ENCODE measurements around the gene ECHDC3. TPM values are rescaled to one million over a fixed set of nuclear protein-coding genes. Genes with fewer than 3 reads are reported as not detected.
A peak's percentile ranks its signal among the peaks of the same experiment; 100 is the strongest.

ECHDC3 gene
- total RNA-seq, 1 donor from 2014 or later = 0.18 TPM

- Mint-ChIP-seq H3K4me1 (ENCODE audit: low read depth) (no peaks in the 10 kb centered on the region), H3K36me3 (ENCODE audit: low read depth) (no peaks in the 10 kb centered on the region), H3K27me3 (ENCODE audit: insufficient read depth) (peaks cover 10% of the 10 kb centered on the region), H3K4me3 (no peak overlapping the region), H3K27ac (no peak overlapping the region), H3K9me3 (no peaks in the 10 kb centered on the region)
- DNase-seq (ENCODE audit: low spot score) = no peak
- intact Hi-C loops (cut with micrococcal nuclease) = no loop called here
Observed at GRCh38 chr10:11760151-11760550, 18.0 kb downstream of the ECHDC3 start.

- Mint-ChIP-seq H3K27me3 (ENCODE audit: insufficient read depth) (peaks cover 9% of the 10 kb centered on the region), H3K36me3 (ENCODE audit: low read depth) (no peaks in the 10 kb centered on the region), H3K9me3 (no peaks in the 10 kb centered on the region), H3K27ac (no peak overlapping the region), H3K4me1 (ENCODE audit: low read depth) (no peaks in the 10 kb centered on the region), H3K4me3 (no peak overlapping the region)
- no peak for DNase-seq (ENCODE audit: low spot score)
- intact Hi-C loops (cut with micrococcal nuclease) = no loop called here
Observed at GRCh38 chr10:11760861-11761260, 18.7 kb downstream of the ECHDC3 start.

GRCh38 chr10:11761431-11761830 lies 19.2 kb downstream of the ECHDC3 start:
- Mint-ChIP-seq H3K4me3 (no peak overlapping the region), H3K36me3 (ENCODE audit: low read depth) (no peaks in the 10 kb centered on the region), H3K4me1 (ENCODE audit: low read depth) (no peaks in the 10 kb centered on the region), H3K27ac (no peak overlapping the region), H3K9me3 (no peaks in the 10 kb centered on the region), H3K27me3 (ENCODE audit: insufficient read depth) (peaks cover 9% of the 10 kb centered on the region)
- DNase-seq (ENCODE audit: low spot score) = no peak
- intact Hi-C loops (cut with micrococcal nuclease) = no loop called here

- Mint-ChIP-seq H3K4me3 (no peak overlapping the region), H3K9me3 (no peaks in the 10 kb centered on the region), H3K27me3 (ENCODE audit: insufficient read depth) (peaks cover 11% of the 10 kb centered on the region), H3K36me3 (ENCODE audit: low read depth) (no peaks in the 10 kb centered on the region), H3K4me1 (ENCODE audit: low read depth) (no peaks in the 10 kb centered on the region), H3K27ac (no peak overlapping the region)
- DNase-seq (ENCODE audit: low spot score) = no peak
- intact Hi-C loops (cut with micrococcal nuclease) = no loop called here
Observed at GRCh38 chr10:11762706-11763500, 20.7 kb downstream of the ECHDC3 start.

- DNase-seq (ENCODE audit: low spot score) = no peak
- intact Hi-C loops (cut with micrococcal nuclease) = no loop called here
Observed at GRCh38 chr10:11763501-11763861, 21.3 kb downstream of the ECHDC3 start.

GRCh38 chr10:11765141-11765540 lies 23.0 kb downstream of the ECHDC3 start:
- H3K9me3 Mint-ChIP-seq = no peaks in the 10 kb centered on the region

More at GRCh38 chr10:11763501-11763861, 21.3 kb downstream of the ECHDC3 start:
- no peak overlapping the region for H3K27ac Mint-ChIP-seq
- H3K4me1 Mint-ChIP-seq (ENCODE audit: low read depth) = no peaks in the 10 kb centered on the region
- H3K27me3 Mint-ChIP-seq (ENCODE audit: insufficient read depth) = peaks cover 12% of the 10 kb centered on the region
- H3K4me3 Mint-ChIP-seq = no peak overlapping the region
- no peaks in the 10 kb centered on the region for H3K9me3 Mint-ChIP-seq
- H3K36me3 Mint-ChIP-seq (ENCODE audit: low read depth) = no peaks in the 10 kb centered on the region

GRCh38 chr10:11772575-11773288 lies 30.6 kb downstream of the ECHDC3 start:
- no peaks in the 10 kb centered on the region for H3K36me3 Mint-ChIP-seq (ENCODE audit: low read depth)
- intact Hi-C loops (cut with micrococcal nuclease) = no loop called here
- H3K27me3 Mint-ChIP-seq (ENCODE audit: insufficient read depth) = peaks cover 10% of the 10 kb centered on the region
- H3K9me3 Mint-ChIP-seq = no peaks in the 10 kb centered on the region
- no peak overlapping the region for H3K27ac Mint-ChIP-seq
- DNase-seq (ENCODE audit: low spot score) = no peak
- H3K4me3 Mint-ChIP-seq = no peak overlapping the region
- H3K4me1 Mint-ChIP-seq (ENCODE audit: low read depth) = no peaks in the 10 kb centered on the region

More at GRCh38 chr10:11765141-11765540, 23.0 kb downstream of the ECHDC3 start:
- no peak for DNase-seq (ENCODE audit: low spot score)
- H3K4me3 Mint-ChIP-seq = no peak overlapping the region
- intact Hi-C loops (cut with micrococcal nuclease) = no loop called here
- no peaks in the 10 kb centered on the region for H3K4me1 Mint-ChIP-seq (ENCODE audit: low read depth)
- H3K36me3 Mint-ChIP-seq (ENCODE audit: low read depth) = no peaks in the 10 kb centered on the region
- H3K27me3 Mint-ChIP-seq (ENCODE audit: insufficient read depth) = peaks cover 12% of the 10 kb centered on the region
- H3K27ac Mint-ChIP-seq = no peak overlapping the region

GRCh38 chr10:11773761-11774441 lies 31.7 kb downstream of the ECHDC3 start:
- Mint-ChIP-seq H3K27ac (no peak overlapping the region), H3K4me3 (no peak overlapping the region), H3K27me3 (ENCODE audit: insufficient read depth) (peaks cover 8% of the 10 kb centered on the region), H3K4me1 (ENCODE audit: low read depth) (no peaks in the 10 kb centered on the region), H3K36me3 (ENCODE audit: low read depth) (no peaks in the 10 kb centered on the region), H3K9me3 (no peaks in the 10 kb centered on the region)
- no peak for DNase-seq (ENCODE audit: low spot score)
- intact Hi-C loops (cut with micrococcal nuclease) = no loop called here

GRCh38 chr10:11775412-11775811 lies 33.2 kb downstream of the ECHDC3 start:
- DNase-seq (ENCODE audit: low spot score) = no peak
- Mint-ChIP-seq H3K4me3 (no peak overlapping the region), H3K27me3 (ENCODE audit: insufficient read depth) (peaks cover 8% of the 10 kb centered on the region), H3K27ac (no peak overlapping the region), H3K4me1 (ENCODE audit: low read depth) (no peaks in the 10 kb centered on the region), H3K36me3 (ENCODE audit: low read depth) (no peaks in the 10 kb centered on the region), H3K9me3 (no peaks in the 10 kb centered on the region)
- intact Hi-C loops (cut with micrococcal nuclease) = no loop called here

GRCh38 chr10:11776080-11776479 lies 33.9 kb downstream of the ECHDC3 start:
- Mint-ChIP-seq H3K9me3 (no peaks in the 10 kb centered on the region), H3K27me3 (ENCODE audit: insufficient read depth) (peaks cover 8% of the 10 kb centered on the region), H3K27ac (no peak overlapping the region), H3K36me3 (ENCODE audit: low read depth) (no peaks in the 10 kb centered on the region), H3K4me3 (no peak overlapping the region), H3K4me1 (ENCODE audit: low read depth) (no peaks in the 10 kb centered on the region)
- intact Hi-C loops (cut with micrococcal nuclease) = no loop called here
- DNase-seq (ENCODE audit: low spot score) = no peak

GRCh38 chr10:11781114-11781513 lies 38.9 kb downstream of the ECHDC3 start:
- DNase-seq (ENCODE audit: low spot score) = no peak
- Mint-ChIP-seq H3K27me3 (ENCODE audit: insufficient read depth) (peaks cover 10% of the 10 kb centered on the region), H3K9me3 (no peaks in the 10 kb centered on the region), H3K36me3 (ENCODE audit: low read depth) (no peaks in the 10 kb centered on the region), H3K4me3 (no peak overlapping the region), H3K27ac (no peak overlapping the region), H3K4me1 (ENCODE audit: low read depth) (peaks cover 6% of the 10 kb centered on the region)
- intact Hi-C loops (cut with micrococcal nuclease) = loop anchor here (5.0 to 10.0 kb wide), 2 partner anchors 41 to 164 kb away; partner anchors contain the start of gene PROSER2

GRCh38 chr10:11782793-11783557 lies 40.8 kb downstream of the ECHDC3 start:
- Mint-ChIP-seq H3K36me3 (ENCODE audit: low read depth) (no peaks in the 10 kb centered on the region), H3K4me3 (no peak overlapping the region), H3K9me3 (no peaks in the 10 kb centered on the region), H3K27ac (no peak overlapping the region), H3K27me3 (ENCODE audit: insufficient read depth) (peaks cover 10% of the 10 kb centered on the region), H3K4me1 (ENCODE audit: low read depth) (peaks cover 6% of the 10 kb centered on the region)
- peak; percentile 8 for DNase-seq (ENCODE audit: low spot score)
- intact Hi-C loops (cut with micrococcal nuclease) = loop anchor here (1.0 to 10.0 kb wide), 4 partner anchors 39 to 203 kb away; partner anchors contain the start of gene PROSER2

Measured in activated T-helper 1 cell treated with anti-CD3 and anti-CD28 coated beads, Interleukin-12 subunit alpha, Interleukin-12 subunit beta, Interleukin-2, Interleukin-4 antibody, amounts not matched to agents 30 ng/mL and 10 ng/mL and 1 ng/mL, durations not matched to agents 14 hours and 24 hours and 36 hours (primary cell).